Measurements from ENCODE around the gene PAN3.

Gene PAN3

GRCh38 chr13:28250542-28250941, 112.2 kb downstream of the PAN3 start (continued):
- TF ChIP-seq ISL1 (CRISPR knock-in tag; IDR thresholded peaks at IDR 0.05) (no peak), CSRNP3 (CRISPR knock-in tag; IDR thresholded peaks at IDR 0.05) (no peak), ZFP3 (CRISPR knock-in tag; IDR thresholded peaks at IDR 0.05) (no peak), ZNF70 (CRISPR knock-in tag; IDR thresholded peaks at IDR 0.05) (no peak), BACH2 (CRISPR knock-in tag; IDR thresholded peaks at IDR 0.05; ENCODE audit: borderline replicate concordance) (no peak)

GRCh38 chr13:28251466-28251865, 113.1 kb downstream of the PAN3 start:
- no peak for ATAC-seq
- TF ChIP-seq SNAI2 (CRISPR knock-in tag; IDR thresholded peaks at IDR 0.05) (no peak), GLIS3 (CRISPR knock-in tag; IDR thresholded peaks at IDR 0.05) (no peak)

GRCh38 chr13:28252547-28252946, 114.2 kb downstream of the PAN3 start:
- TF ChIP-seq OSR1 (CRISPR knock-in tag; IDR thresholded peaks at IDR 0.05) (no peak), ISL1 (CRISPR knock-in tag; IDR thresholded peaks at IDR 0.05) (no peak), CSRNP3 (CRISPR knock-in tag; IDR thresholded peaks at IDR 0.05) (no peak), RARB (CRISPR knock-in tag; IDR thresholded peaks at IDR 0.05) (no peak), SNAI2 (CRISPR knock-in tag; IDR thresholded peaks at IDR 0.05) (no peak), ZFP30 (CRISPR knock-in tag; IDR thresholded peaks at IDR 0.05) (no peak), ARNTL (CRISPR knock-in tag; IDR thresholded peaks at IDR 0.05; ENCODE audit: borderline replicate concordance, low read depth) (no peak), CSDC2 (CRISPR knock-in tag; IDR thresholded peaks at IDR 0.05) (no peak), ESRRG (CRISPR knock-in tag; IDR thresholded peaks at IDR 0.05) (no peak), ZNF565 (CRISPR knock-in tag; conservative IDR thresholded peaks at IDR 0.05; ENCODE audit: low read depth) (no peak), ZNF8 (CRISPR knock-in tag; IDR thresholded peaks at IDR 0.05) (no peak), TOX (CRISPR knock-in tag; IDR thresholded peaks at IDR 0.05; ENCODE audit: borderline replicate concordance) (no peak), POU6F1 (CRISPR knock-in tag; IDR thresholded peaks at IDR 0.05; ENCODE audit: borderline replicate concordance, low read depth) (no peak), TSHZ2 (CRISPR knock-in tag; IDR thresholded peaks at IDR 0.05) (no peak), GLIS3 (CRISPR knock-in tag; IDR thresholded peaks at IDR 0.05) (no peak), ZFP3 (CRISPR knock-in tag; IDR thresholded peaks at IDR 0.05) (no peak), PATZ1 (CRISPR knock-in tag; IDR thresholded peaks at IDR 0.05; ENCODE audit: borderline replicate concordance) (no peak), ZNF70 (CRISPR knock-in tag; IDR thresholded peaks at IDR 0.05) (no peak), CREB5 (CRISPR knock-in tag; IDR thresholded peaks at IDR 0.05; ENCODE audit: low read depth) (no peak)
- ATAC-seq = no peak

All from SK-N-SH treated with all-trans-retinoic acid at 6 μM for 48 hours (cell line).